Measurements from ENCODE around the gene C7orf33.
"Not testable (repeated sequence)": the region's sequence is repeated elsewhere in the genome, so short reads cannot be mapped to it uniquely, and the experiment has no call there.

The C7orf33 gene, protein sequence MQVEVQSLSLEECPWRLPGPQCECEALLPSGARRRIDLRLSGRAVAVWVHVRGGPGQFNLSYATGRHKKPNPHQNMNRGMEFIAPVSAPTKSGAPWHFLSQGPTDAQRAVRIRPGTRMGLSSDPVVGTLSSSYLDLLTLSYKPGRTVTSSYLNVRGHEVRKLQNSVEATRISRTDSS

DNA sequence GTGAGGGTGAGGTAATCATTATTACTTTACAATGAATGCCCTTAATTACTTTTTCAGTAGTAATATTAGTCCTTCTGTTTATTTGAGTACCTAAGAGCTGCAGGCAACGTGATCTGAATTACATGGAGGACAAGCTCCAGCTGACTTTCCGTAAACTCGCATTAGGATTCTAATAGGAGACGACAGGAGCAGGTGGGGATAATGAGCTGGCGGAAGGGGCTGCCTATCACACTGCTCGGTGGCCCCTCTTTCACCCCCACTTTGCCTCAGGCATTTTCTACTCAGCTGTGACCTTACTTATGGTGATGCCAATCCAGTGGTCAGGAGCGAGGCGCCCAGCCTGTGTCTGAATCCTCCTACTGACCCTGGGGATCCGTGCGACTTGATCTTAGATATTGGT lies at the start of gene C7orf33:
C7orf33 (plus strand) TSS at position 296 of the 400 bp plus-strand sequence. CDS start 160 bp downstream, outside the sequence.
- DNase-seq: no peak

DNA sequence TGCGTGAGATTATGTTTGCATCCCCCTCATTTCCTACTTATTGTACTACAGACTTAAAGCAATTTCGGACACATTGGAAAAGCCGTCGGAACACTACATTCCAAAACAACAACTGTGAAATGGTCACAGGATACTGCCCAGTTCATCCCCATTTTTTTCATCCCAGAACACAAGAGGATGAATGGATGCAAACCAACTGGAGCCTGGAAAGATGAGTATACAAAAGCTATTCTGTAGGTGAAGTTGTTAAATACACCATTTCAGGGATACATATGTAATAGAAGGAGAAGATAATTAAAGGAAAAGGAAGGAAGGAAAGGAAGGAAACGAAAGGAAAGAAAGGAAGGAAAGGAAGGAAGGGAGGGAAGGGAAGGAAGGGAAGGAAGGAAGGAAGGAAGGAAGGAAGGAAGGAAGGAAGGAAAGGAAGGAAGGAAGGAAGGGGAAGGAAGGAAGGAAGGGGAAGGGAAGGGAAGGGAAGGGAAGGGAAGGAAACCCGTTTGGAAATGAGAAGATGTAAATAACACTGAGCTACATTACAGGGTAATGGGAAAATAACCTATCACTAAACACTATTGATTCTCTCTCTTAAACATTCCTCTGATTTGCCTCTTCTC lies 48.6 kb upstream of the C7orf33 start:
- DNase-seq: no peak

DNA sequence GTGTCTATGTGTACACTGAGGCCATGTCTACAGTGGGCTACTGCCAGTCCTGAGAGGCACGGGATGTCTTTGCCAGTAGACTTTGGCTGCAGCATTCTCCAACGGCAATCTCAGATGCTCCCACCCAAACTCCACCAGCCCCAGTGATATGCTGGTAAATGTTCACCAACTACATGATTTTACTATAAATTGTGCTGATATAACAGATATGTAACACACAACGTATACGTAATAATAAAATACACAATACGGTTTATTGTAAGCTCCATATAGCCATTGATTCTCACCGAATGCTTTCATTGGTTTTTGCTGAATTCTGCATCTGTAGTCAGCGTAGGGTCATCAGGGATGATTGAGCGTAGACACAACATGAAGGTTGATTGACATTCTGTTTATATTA lies 47.3 kb upstream of the C7orf33 start:
- no peak for DNase-seq

DNA sequence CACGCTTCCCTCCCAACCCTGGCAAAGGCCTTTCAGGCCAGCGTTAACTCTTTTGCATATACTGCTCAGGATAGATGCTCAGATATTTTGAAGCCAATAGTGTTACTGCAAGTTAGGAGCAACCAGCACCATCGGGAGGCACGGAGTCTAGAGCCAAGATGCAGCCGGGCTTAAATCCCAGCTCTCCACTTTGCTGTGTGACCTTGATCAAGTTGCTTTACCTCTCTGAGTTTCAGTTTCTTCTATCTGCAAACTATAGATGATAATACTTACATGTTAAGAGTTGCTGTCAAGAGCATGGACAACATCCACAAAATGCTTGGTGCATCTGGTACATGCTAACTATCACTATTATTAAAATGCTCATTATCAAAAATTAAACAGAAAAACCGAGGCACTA lies 45.4 kb upstream of the C7orf33 start:
- no peak for DNase-seq

DNA sequence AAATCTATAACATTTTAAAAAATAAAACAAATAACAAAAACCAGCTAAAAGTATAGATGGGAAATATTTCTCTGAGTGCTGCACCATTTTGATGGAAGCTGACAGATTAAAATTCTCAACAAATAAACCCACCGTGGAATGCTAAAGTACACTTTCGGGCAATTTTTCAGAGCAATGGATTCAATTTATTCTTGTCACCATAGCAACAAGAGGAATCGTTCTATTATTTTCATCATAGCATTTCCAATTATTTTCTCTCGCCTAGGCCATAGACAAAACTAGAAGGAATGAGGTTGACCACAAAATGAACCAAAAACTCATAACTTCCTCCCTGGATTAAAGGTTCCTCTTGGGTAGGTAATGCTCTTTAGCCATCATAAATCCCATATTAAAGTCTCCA lies 44.6 kb upstream of the C7orf33 start:
- no peak for DNase-seq

DNA sequence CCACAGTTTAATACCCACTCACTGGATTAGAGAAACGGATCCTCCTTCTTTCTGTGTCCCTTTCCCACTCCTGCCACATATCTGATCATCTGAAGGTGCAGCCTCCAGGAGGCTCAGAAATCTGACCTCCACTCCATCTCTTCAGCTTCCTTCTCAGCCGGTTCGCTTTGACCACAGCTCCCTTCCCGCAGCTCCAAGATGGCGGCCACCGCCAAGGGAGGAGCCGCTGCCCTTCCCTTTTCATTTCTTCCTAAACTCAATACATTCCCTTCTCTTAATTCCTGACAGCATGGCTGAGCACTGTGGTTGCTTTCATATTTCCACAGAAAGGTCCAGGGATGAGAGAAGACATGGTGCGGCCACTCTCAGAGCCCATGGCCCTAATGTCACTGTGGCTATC lies 43.7 kb upstream of the C7orf33 start:
- no peak for DNase-seq

DNA sequence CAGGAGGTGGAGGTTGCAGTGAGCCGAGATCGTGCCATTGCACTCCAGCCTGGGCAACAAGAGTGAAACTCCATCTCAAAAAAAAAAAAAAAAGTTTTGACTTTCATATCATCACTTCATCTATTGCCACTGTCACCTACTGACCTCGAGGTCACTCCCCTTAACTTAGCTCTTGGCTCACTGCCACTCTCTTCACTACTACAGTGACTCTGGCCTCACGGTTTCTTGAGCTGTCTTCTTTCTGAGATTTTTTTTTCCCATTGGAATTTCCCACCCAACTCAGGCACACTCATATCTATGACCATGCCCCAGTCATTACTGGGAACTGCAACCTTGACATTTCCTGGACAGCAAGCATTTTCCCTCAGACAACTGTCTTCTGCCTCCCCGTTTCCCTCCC lies 42.6 kb upstream of the C7orf33 start:
- DNase-seq: no peak

DNA sequence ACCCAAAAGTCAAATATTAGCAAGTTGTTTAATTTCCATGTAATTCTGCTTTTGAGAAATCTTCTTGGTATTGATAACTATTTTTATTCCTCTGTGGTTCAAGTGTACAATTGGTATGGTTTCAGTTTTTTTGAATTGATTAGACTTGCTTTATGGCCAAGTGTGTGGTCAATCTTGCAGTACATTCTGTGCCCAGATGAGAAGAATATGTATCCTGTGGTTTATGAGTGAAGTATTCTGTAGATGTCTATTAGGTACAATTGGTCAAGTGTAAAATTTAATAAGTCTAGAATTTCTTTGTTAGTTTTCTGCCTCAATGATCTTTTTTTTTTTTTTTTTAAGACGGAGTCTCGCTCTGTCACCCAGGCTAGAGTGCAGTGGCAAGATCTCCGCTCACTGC lies 36.6 kb upstream of the C7orf33 start:
- no peak for DNase-seq

DNA sequence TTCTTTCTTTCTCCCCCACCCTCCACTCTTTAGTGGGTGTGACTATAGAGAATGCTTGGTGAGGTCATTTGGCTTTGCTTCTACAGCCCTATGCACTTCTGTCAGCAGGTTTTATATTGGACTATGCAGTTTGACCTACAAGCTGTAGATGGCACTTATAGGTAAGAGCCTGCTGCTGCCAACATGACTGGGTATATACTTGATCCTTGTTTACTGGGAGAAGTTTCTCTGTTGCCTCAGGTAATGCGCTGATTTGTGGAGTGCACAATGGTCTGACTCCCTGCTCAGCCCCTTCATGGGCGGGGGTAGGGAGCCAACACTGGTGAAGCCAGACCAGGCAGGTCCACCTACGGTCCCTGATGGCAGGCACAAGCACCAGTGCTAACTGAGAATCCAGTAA lies 33.7 kb upstream of the C7orf33 start:
- DNase-seq: no peak

DNA sequence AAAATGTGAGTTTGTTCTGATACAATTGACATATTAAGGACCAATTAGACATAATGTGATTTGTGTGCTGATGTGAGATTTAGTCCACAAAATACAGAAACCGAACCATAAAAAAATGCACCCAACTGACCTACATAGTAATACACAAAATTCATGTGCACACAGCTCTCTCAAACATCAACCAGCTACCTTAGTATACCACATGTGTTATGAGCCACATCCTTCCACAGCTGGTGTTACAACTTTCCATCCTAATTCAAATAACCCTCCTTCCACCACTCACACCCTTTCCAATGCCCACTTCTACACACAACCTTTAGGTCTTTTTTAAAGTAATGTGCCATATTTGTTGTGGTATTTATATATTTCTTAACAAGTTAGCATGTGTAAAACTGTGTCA lies 31.7 kb upstream of the C7orf33 start:
- DNase-seq: no peak

DNA sequence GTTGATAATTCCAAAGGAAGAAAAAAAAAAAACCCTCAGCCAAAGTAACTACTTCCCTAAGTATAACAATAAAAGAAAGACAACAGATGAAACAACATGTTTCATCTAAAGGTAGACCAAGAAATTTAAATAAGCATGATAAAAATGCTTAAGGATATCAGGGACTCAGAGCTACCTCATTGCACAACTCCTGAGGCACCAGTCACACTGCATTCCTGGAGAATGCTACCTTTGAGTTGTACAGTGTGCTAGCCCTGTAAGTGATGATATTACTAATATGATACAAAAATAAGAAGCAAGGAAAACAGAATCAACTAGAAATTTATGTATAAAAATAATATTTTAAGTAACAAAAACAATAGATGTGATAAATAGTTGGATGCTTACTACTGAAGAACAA lies 29.5 kb upstream of the C7orf33 start:
- DNase-seq: no peak

DNA sequence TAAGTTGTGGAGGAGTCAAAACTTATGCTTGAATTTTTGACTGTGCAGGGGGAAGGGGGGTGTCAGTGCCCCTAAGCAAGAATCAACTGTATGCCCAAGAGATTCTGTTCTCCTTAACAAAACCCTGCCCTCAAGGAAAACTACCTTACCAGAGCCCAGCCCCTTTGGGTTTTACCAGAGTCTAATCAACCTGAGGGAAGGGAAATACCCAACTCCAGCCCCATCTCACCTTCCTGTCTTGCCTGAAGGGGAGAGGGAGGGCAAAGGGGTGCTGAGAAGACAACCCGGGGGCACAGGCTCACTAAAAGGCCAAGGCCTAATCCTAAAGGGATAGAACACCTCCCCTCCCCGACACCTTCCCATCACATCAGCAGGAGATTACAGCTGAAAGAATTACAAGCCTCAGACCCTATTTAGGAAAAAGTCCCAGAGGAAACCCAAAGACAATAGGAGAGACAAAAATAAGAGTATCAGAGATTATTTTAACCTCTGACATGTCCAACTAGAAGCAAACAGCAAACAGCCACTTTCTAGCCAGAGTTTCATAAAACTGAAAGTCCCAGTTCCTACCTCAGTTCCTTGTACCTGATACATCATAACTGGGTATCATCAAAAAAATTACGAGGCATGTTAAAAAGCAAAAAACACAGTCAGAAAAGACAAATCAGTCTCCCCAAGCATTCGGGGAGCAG lies 26.8 kb upstream of the C7orf33 start:
- DNase-seq: no peak

DNA sequence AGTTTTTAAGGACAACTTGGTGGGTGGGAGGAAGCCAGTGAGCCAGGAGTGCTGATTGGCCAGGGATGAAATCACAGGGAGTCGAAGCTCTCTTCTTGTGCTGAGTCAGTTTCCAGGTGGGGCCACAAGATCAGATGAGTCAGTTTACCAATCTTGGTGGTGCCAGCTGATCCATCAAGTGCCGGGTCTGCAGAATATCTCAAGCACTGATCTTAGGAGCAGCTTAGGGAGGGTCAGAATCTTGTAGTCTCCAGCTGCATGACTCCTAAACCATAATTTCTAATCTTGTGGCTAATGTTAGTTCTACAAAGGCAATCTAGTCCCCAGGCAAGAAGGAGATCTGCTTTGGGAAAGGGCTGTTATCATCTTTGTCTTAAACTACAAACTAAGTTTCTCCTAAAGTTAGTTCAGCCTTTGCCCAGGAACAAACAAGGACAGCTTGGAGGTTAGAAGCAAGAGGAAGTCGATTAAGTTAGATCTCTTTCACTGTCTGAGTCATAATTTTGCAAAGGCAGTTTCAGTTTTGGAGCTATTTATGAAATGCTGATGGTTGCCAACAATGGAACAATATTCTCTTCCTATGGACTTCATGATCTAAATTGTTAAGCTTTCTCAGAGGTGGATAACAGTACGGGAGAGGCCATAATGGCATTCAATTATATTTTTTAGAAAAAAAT lies 26.2 kb upstream of the C7orf33 start:
- peak; percentile 46 for DNase-seq

DNA sequence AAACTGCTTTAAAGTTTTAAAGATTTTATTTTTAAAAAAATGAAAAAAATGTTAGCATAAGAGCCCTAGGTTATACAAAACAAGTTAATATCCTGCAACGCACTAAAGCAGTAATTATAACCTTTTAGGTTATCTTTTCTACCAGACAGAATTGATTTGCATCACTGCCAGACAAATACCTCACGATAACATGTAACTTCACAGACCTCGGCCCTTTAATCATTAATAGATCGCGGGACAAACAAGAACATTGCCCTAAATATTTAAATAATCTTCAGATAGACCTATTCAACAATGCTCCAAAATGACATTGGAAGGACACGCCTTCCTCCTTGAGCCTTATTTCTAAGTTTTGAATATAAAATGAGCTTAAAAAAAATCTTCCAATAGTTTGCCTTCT lies 23.8 kb upstream of the C7orf33 start:
- no peak for DNase-seq

DNA sequence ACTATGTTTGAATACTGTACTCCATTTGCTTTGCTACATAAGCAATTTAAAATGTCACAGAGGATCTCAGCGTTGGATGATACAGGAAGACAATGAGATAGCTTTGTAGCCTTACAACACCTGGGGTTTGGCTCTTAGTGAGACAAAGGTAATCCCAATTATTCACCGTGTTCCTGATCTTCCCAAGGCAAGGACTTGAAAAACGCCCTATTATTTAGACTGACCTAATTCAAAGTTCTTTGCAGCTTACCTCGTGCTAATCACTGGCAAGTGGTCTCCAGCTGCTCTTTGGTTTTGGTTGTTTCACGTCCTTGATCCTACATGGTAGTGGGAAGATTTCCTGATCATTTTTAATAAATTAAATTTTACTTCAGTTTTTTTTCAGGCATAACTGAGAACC lies 23.0 kb upstream of the C7orf33 start:
- DNase-seq: no peak

DNA sequence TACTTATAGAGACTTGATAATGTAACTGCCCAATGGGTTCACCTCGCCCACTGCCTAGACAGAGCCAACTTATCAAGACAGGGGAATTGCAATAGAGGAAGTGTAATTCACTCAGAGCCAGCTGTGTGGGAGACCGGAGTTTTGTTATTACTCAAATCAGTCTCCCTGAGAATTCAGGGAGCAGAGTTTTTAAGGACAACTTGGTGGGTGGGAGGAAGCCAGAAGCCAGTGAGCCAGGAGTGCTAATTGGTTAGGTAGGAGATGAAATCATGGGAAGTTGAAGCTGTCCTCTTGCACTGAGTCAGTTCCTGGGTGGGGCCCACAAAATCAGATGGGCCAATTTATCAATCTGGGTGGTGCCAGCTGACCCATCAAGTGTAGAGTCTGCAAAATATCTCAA lies 20.1 kb upstream of the C7orf33 start:
- DNase-seq: no peak

DNA sequence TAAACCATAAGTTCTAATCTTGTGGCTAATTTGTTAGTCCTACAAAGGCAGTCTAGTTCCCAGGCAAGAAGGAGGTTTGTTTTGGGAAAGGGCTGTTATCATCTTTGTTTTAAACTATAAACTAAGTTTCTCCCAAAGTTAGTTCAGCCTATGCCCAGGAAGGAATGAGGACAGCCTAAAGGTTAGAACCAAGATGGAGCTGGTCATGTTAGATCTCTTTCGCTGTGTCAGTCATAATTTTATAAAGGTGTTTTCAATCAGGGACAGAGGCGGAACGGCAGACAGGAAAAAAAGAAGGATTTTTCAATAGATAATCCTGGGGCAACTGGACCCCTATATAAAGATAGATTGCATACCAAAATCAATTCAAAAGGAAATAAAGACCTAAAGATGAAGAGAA lies 19.6 kb upstream of the C7orf33 start:
- not testable (repeated sequence) for DNase-seq

DNA sequence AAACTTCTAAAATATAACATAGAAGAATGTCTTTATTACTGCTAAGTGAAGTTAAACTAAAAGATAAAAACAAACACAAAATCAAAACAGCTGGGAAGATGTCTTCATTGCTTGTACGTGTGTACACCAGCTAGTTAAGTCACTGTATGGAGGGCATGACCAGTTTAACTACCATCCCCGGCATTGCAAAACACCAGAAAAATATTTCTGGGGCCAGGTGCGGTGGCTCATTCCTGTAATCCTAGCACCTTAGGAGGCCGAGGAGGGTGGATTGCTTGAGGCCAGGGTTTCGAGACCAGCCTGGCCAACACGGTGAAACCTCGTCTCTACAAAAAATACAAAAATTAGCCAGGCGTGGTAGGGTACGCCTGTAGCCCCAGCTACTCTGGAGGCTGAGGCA lies 19.2 kb upstream of the C7orf33 start:
- no peak for DNase-seq

DNA sequence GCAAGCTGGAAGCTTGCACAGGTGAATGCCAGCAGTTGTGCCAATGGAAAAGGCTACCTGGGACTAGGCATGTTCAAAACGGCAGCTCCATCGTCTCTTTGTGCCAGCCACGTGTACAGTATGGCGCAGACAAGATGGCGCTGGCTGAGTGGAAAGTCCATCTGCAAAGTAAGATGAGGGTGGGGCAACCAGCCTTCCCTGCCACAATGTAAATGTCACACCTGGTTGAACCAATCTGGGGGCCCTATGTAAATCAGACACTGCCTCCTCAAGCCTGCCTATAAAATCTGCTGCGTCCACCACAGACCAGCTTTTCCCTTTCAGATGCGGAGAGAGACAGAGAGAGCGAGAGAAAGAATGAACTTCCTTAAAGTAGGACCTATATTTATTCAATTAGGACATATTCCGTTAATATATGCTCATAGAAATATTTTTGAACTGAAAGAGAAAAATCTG lies 18.5 kb upstream of the C7orf33 start:
- DNase-seq: no peak

DNA sequence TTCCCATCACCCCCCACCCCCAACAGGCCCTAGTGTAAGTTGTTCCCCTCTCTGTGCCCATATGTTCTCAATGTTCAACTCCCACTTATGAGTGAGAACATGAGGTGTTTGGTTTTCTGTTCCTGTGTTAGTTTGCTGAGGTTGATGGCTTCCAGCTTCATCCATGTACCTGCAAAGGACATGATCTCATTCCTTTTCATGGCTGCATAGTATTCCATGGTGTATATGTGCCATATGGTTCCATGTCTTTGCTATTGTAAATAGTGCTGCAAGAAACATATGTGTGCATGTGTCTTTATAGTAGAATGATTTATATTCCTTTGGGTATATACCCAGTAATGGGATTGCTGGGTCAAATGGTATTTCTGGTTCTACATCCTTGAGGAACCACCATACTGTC lies 17.0 kb upstream of the C7orf33 start:
- DNase-seq: not testable (repeated sequence)

DNA sequence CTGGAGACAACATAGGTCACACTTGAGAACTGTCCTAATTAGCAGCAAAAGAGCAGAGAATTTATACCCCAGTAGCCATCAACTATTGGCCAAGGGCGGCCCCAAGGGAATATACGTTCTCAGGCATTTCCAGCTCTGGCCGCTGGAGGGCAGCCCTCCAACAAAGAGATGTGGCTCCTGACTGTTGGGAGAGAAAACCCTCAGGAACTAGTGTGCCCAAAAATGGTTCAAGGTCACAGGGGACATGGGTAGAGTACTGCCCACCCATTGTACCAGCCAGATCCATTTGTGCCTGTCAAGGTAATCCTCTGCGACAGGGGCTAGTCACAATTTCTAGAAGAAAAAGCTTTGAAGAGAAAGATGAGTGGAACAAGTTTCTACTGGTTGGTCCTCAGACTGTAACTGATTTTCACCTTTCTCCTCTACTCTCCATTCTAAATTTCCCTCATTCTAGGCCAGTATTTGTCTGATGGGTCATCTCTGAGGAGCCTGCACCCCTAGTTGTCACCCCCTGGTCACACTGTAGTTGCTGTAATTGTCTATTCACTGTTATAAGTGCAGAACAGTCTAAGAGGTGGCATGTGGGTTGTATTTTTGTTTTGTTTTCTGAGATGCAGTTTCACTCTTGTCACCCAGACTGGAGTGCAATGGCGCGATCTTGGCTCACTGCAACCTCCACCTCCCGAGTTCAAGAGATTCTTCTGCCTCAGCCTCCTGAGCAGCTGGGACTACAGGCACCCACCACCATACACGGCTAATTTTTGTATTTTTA lies 14.7 kb upstream of the C7orf33 start:
- DNase-seq: peak; percentile 63

DNA sequence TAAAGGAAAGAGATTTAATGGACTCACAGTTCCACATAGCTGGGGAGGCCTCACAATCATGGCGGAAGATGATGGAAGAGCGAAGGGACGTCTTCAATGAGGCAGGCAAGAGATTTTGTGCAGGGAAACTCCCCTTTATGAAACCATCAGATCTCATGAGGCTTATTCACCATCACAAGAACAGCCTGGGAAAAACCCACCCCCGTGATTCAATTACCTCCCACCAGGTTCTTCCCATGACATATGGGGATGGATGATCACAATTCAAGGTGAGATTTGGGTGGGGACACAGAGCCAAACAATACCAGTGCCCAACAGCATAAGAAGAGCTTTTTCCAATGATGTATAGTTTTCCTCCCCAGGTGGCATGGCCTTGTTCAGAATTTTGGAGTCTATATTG lies 11.2 kb upstream of the C7orf33 start:
- DNase-seq: no peak

DNA sequence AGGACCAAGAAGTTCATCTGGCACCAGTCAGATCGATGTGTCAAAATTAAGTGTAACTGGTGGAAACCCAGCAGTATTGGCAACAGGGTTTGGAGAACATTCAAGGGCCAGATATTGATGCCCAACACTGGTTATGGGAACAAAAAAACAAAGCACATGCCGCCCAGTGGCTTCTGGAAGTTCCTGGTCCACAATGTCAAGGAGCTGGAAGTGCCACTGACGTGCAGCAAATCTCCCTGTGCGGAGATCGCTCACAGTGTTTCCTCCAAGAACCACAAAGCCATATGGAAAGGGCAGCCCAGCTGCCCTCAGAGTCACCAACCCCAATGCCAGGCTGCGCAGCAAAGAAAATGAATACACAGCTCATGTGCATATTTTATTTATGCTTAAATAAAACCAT lies 10.1 kb upstream of the C7orf33 start:
- DNase-seq: no peak

Measured in fibroblast of upper back skin (primary cell).